ENCODE results near the gene AFF4.
"Not testable (repeated sequence)": the region's sequence is repeated elsewhere in the genome, so short reads cannot be mapped to it uniquely, and the experiment has no call there.

AFF4 gene

DNA sequence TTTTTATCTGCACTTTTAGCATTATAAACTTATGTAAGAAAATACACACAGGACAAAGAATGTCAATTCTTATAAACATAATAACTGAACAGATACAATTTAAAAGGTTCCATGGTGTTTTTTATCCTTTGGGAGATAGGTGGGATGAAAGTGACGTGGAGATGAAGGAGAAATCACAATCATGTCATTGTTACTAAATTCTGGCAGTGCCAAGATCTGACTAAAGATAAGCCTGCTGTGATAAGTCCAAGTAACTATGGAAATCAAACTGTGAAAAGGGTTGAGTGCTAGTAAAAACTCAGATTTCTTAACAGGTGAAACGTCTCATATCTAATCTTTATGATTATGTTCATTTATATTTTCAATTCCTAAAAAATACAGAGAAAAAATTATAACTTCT, 78.9 kb downstream of the AFF4 start:
- no peak for DNase-seq

- peak; percentile 83 for DNase-seq
These were observed 80.1 kb downstream of the AFF4 start for GRCh38 chr5:132883261-132883834.

DNA sequence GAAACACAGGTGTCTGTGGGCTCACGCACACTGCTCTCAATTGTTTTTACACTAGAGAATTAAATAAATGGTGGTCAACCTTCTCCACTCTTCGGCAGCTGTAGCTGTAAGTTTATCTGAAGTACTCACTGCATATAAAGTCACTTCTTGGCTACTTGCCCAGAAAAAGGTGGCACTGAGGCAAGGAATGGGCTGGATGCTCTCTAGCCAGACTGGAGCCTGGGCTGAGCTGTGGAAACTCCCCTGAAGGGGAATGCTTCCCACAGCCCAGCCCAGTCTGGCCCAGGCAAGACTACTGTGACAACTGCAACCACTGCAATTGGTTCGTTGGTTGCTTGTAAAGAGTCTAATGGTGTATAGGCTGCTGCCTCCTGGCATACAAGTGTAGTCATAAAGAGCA, 85.5 kb downstream of the AFF4 start:
- DNase-seq = no peak

- no peak for DNase-seq
These were observed 86.0 kb downstream of the AFF4 start for GRCh38 chr5:132877466-132877865.

- no peak for DNase-seq
These were observed 87.2 kb downstream of the AFF4 start for GRCh38 chr5:132876020-132876759.

- DNase-seq = no peak
These were observed 89.5 kb downstream of the AFF4 start for GRCh38 chr5:132873930-132874271.

- DNase-seq = no peak
These were observed 90.1 kb downstream of the AFF4 start, which contains the start of gene LEAP2 for GRCh38 chr5:132873119-132873929. Gene LEAP2, plus strand, starts transcription at chr5:132873668. Its CDS starts 27 bp downstream, at chr5:132873695.

DNA sequence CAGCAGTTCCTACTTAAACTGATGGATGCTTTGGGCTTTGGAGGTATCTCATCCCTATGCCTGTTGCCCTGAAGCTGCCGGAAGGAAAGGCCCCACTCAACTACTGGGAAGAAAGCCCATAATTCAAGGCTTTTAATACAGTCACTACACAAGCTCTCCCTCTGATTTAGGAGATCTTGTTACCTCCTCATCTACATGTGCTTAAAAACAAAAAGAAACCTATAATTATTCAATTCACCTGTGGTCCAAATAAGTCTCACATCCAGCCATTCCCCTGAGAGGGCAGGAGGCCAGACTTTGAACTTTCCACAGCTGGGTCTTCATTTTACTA, 90.7 kb downstream of the AFF4 start:
- DNase-seq = no peak

GRCh38 chr5:132871459-132872284, 91.8 kb downstream of the AFF4 start:
- no peak for DNase-seq

DNA sequence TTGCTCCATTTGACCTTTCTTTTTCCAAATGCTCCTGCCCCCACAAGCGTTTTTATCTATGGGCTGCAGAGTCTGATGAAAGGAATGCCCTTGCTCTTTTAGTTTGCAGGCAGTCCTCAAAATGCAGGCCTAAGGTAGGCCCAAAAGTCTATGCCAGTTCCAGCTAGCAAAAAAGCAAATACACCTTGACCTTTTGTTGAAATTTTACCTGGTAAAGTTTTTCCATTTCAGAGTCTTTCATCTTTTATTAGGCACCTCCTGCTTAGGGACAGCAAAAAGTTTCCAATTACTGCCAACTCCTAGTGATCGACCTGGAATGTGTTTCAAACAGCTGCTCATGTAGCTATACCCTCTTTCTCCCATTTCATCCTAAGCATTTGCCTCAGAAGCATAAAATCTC, 92.6 kb downstream of the AFF4 start:
- DNase-seq = no peak

DNA sequence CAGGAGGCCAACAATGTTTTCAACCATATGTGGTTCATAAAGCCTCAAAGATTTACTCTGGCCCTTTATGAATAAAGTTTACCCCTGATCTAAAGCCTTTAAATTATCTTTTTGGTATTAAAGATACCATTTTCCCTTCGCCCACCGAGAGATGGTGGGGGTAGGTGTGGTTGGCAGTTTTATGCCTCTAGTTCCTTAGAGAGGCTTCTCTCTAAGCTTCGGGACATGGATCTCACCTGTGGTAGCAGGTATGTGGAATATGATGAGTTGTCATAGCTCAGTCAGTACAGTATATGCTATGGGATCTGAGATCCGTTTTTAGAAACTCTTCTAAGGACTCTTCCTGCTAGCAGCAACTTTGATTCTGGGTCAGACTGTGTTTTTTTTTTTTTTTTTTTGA, 94.7 kb downstream of the AFF4 start:
- no peak for DNase-seq

DNA sequence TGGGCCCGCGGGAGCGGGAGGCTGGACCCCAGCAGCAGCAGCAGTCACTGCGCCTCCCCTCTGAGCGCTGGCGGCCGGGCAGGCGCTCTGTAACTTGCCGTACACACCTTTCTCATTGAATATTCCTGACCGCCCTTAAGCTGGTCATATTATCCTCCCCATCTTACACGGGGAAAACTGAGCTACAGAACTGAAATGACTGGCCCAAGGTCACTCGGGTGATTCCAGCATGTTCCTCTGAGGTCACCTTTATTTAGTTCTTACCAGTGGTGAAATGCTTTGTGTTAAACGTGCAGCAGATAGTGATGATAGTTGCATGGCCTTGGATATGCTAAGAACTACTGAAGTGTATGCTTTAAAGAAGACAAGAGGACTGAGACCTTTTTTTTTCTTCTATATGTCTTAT, 96.4 kb downstream of the AFF4 start:
- DNase-seq = no peak

GRCh38 chr5:132866342-132867045, 96.9 kb downstream of the AFF4 start, which contains the start of the genes GDF9 and UQCRQ:
Gene GDF9, minus strand, starts transcription at chr5:132866469. Its CDS starts 1,936 bp downstream, at chr5:132864533.
Gene UQCRQ, plus strand, starts transcription at chr5:132866642. Its CDS starts 240 bp downstream, at chr5:132866882.
- DNase-seq = peak; percentile 99

DNA sequence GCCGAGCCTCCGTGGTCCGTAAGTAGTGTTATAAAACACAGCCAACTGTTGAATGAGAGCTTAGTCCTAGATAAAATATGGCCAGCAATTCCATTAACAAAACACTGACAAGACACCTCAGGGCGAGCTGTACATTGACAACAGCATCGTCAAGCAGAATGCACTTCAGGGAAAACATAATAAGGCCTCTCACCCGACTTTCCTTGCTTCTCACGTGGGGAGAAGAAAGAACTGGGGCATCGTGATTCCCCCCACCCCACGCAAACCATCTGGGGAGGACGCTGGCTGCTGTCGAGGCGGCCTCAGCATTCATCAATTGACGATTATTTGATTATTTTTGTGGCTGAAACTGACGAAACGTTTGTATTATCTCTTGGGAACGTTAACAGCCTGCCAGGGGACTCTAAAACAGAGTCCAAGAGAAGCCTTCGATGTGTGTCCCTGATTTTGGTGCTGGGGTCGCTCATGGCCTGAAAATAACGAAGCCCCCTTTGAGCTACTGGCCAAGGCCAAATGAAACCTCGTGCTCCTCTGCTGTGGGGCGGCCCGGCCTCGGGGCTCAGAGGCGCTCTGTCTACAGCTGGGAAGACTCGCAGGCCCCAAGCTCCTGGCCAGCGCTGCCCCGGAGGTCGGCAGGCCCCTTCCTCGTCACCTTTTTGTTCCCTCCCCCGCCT, 97.6 kb downstream of the AFF4 start:
- DNase-seq = no peak

DNA sequence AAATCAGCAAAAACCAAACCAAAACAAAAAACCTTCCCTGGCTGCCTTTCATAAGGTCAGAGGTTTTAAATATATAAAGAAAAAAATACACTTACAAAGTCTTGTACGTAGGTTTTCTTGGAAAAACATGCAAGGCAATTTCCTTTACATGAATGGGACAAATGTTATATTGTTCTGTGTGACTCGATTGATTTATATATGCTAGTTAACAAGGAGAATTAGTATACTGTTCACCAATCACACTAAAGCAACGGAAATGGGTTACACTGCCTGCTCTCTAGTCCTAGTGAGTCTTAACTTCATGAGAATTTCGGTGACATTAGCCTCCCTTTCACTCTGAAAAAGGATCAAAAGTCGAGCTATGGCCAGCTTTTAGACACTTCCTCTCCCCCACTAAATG, 102.7 kb downstream of the AFF4 start:
- no peak for DNase-seq

DNA sequence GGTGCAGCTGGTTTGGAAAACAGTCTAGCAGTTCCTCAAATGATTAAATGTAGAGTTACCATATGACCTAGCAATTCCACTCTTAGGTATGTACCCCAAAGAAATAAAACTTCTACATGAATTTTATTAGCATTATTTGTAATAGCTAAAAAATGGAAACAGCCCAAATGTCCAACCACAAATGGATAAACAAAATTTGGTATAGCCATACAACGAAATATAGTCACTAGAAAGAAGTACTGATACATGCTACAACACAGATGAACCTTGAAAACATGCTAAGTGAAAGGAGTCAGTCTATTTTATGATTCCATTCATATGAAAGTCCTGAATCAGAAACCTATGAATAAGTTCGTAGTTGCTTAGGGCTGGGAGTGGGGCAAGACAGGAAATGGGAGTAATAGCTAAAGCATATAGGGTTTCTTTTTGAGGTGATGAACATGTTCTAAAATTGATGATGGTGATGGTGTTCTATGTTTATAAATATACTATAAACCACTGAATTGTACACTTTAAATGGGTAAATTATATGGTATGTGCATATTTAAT, 103.5 kb downstream of the AFF4 start:
- no peak for DNase-seq

DNA sequence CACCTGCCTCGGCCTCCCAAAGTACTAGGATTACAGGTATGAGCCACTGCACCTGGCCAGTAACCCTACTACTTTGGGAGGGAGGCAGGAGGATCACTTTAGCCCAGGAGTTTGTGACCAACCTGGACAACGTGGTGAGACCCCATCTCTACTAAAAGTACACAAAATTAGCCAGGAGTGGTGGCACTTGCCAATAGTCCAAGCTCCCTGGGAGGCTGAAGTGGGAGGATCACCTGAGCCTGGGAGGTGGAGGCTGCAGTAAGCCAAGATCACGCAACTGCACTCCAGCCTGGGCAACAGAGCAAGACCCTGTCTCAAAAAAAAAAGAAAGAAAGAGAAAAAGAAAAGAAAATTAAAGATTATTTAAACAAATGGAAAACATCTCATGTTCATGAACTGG, 107.4 kb downstream of the AFF4 start:
- no peak for DNase-seq

- DNase-seq = not testable (repeated sequence)
These were observed 108.4 kb downstream of the AFF4 start for GRCh38 chr5:132854992-132855391.

GRCh38 chr5:132854301-132854700, 109.1 kb downstream of the AFF4 start:
- no peak for DNase-seq

GRCh38 chr5:132853790-132854189, 109.6 kb downstream of the AFF4 start:
- no peak for DNase-seq

GRCh38 chr5:132853323-132853722, 110.1 kb downstream of the AFF4 start:
- DNase-seq = no peak
